Hematopoietic multipotent progenitor cell treated with erythropoietin and hydrocortisone succinate and interleukin-3 and kit ligand, for 6 days (in vitro differentiated cells): ENCODE measurements around the gene LMF1.

Source experiments
- DNase-seq: peaks from one replicate; pipeline ENCODE4 v3.0.0-alpha.2; 2015

The LMF1 gene

GRCh38 chr16:927406-927805, 43.4 kb downstream of the LMF1 start:
- no peak for DNase-seq

DNA sequence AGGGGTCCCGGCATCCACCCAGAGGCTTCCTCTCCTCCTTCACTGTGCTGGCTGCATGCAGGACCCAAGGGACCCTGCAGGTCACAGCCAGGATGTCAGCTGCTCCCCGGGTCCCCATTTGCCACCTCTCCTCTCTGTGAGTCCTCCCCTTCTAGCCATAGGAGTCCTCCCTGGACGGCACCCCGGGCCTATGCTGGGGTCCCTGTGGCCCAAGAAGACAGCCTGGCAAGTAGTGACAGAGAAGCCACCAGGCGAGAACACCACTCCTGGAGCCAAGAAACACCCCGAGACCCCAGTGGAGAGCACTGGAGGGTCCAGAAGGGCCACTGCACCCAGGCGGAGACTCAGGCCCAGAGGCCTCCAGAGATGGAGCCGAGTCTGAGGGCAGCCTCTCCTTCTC, 44.1 kb downstream of the LMF1 start:
- no peak for DNase-seq

- DNase-seq = no peak
Measured at GRCh38 chr16:924806-925205, 46.0 kb downstream of the LMF1 start.

GRCh38 chr16:924063-924462, 46.7 kb downstream of the LMF1 start:
- no peak for DNase-seq

DNA sequence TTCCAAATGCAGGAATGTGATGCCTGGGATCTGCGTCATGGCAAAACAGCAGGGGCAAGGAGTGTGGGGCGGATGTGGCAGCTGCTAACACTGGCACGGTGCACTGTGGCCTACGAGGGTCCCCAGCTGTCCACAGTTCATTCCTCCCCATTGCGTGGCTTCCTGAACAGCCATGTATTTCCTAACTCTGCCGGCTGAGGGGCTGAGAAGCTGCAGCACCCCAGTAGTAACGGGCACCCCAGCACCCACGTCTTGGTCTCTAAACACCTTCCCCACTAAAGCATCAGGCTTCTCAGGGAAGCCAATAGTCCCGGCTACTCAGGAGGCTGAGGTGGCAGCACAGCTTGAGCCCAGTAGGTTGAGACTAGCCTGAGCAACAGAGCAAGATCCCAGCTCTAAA, 47.6 kb downstream of the LMF1 start:
- DNase-seq = no peak

- DNase-seq = no peak
Measured at GRCh38 chr16:922051-922450, 48.7 kb downstream of the LMF1 start.

GRCh38 chr16:921321-921905, 49.4 kb downstream of the LMF1 start:
- DNase-seq = no peak

- no peak for DNase-seq
Measured at GRCh38 chr16:920717-921116, 50.1 kb downstream of the LMF1 start.

DNA sequence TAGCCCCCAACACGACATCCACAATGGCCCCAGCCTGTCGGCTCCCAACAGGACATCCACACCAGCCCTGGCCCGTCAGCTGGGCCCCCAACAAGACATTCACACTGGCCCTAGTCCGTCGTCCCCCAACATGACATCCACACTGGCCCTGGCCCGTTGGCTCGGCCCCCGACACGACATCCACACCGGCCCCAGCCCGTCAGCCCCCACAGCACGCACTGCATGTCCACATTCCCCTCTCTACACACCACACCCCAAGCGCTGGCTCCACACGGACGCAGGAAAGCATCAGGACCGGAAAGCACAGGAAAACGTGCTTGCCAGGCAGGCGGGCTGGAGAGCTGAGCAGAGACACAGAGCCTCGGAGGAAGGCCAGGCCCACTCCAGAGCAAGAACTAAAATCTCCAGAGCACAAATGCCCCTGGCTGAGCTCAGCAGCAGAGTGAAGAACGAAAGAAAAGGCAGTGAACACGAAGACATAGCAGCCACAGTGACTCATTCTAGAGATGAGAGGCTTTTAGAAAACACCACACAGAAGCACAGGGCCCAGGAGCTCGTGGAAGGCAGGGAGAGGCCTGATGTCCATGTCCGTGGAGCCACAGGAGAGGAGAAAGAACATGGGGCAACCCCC, 50.6 kb downstream of the LMF1 start:
- DNase-seq = no peak

GRCh38 chr16:919658-920050, 51.1 kb downstream of the LMF1 start:
- DNase-seq = no peak

DNA sequence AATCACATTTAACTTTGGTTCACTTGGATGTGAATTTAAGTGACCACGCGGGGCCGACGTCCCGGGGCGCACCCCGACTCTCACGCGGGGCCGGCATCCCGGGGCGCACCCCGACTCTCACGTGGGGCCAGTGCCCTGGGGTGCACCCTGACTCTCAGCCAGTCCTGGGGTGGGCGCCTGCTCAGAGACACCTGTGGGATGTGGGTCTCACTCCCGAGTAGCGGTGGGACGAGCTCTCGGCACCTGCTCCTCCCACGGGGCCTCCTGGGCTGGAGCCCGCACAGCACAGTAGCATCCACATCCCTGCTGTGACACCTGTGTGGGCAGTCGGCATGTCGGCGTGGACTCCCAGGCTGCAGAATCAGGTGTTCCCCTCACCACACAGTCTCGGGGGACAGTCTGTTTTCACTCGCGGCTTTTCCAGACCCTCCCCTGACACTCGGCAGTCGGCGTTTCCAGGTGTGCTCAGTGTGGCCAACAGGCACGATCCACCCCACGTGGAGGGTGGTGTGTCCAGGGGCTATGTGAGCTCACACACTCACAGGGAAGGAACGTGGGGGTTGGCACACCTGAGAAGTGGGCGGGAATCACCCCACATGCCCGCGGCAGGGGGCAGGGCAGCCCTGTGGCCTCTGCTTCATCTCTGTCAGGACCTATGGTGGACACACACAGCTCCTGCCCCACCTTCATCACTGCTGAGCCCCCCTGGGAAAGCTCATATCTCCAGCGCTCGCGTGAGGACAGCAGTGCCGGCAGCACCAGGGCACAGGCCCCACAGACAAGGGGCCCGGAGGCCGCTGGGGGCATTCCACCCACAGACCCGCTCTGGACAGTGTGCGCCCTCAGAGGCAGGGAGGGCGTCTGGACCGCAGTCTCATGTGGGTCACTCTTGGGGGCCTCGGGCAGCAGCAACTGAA, 51.8 kb downstream of the LMF1 start:
- no peak for DNase-seq

GRCh38 chr16:918068-918467, 52.7 kb downstream of the LMF1 start:
- no peak for DNase-seq

DNA sequence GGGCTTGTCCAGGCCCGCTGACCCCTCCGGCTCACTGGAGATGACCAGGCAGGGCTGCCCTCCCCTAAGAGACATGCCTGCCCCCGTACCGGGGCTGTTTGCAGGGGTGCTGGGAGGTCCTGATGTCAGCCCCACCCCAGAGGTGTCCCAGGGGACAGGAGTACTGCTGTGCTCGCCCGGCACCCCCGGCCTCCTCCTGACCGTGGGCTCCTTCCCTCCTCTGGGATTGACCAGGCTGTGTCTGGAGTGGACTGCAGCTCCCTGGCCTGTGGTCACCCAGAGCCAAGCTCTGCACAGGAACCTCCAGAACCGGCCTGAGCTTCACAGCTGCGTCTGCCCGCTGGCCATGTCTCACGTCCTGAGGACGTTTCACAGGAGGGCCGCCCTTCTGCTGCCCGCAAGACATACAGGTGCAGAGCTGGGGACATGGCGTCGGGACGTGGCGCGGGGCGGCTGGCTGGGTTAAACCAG, 53.2 kb downstream of the LMF1 start:
- no peak for DNase-seq

- DNase-seq = no peak
Measured at GRCh38 chr16:916035-916799, 54.6 kb downstream of the LMF1 start.

DNA sequence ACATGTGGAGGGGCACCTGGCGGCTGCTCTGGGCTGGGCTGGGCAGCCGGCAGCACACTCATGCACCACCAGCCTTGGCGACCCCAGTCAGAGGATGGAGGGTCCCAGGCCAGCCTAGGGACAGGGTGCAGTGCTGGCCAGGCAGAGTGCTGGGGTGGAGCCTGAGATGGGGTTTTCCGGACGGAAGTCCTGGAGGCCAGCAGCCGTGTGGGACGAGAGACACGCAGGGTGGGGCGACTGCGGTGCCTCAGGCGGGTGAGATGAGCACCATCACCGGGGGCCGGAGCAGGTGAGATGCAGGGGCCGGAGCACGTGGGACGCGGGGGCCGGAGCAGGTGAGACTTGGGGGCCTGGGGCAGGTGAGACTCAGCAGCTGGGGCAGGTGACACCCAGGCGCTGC, 55.2 kb downstream of the LMF1 start:
- no peak for DNase-seq

DNA sequence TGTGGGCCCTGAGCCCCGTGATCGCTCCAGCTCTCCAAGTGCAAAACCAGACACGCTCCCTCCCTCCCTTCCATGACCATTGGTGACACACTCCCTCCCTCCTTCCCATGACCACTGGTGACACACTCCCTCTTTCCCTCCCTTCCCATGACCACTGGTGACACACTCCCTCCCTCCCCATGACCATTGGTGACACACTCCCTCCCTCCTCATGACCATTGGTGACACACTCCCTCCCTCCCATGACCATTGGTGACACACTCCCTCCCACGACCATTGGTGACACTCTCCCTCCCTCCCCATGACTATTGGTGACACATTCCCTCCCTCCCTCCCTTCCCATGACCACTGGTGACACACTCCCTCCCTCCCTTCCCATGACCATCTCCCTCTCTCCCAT, 56.3 kb downstream of the LMF1 start:
- no peak for DNase-seq

GRCh38 chr16:913817-914439, 56.9 kb downstream of the LMF1 start:
- DNase-seq = no peak

DNA sequence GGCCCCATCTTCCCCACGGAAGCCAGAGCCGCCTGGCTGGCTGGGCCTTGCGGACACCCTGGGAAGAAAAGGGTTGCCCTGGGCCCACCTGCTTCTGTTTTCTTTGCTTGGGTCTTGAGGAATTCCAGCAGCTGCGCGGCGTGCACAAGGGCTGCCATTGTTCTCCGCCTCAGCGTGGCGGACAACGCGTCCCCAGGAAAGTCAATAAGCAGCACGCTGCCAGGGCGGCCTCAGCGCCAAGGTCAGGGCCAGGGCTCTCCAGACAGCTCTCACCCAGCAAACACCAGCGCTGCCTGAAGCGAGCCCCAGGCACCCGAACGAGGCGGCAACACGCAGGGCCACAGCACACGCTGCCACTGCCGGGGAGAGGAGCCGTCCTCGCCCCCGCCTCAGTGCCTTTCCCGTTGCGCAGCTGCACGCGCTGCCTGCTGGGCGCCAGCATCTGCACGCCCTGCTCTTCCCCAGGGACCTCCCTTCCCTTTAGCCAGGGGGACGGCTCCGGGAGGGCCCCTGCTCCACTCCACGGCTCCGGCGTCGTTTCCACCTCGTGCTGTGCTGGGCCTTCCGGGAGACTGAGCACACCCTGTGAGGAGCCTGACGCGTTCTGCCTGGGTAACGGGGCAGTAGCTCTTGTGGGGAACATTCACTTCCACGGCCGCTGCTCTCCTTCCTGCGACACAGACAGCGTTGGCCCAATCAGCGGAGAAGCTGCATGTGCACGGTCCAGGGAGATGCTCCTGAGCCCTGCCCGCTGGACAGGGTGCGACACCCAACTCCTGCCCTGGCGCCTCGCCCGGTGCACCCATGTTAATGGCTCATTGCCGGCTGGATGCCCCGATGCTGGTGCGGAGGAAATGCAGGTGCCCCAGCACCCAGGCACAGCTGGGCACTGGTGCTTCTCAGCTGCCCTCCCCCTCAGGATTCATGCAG, 57.8 kb downstream of the LMF1 start:
- no peak for DNase-seq

DNA sequence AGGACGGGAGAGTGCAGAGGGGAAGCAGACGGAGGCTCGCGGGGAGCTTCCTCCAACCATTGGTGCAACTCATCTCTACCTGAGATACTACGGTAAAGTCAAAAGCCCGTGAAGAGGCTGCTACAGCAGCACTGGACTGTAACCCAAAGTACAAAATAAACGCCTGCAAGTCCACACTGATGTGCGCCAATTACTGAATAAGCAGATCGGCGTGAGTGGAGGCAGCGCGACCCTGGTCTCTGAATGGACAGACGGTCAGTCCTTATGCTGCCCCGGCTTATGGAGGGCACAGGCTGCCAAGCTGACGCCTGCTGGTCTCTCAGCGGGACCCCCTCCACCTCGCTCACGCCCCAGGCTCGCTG, 58.5 kb downstream of the LMF1 start:
- DNase-seq = no peak

GRCh38 chr16:911604-912321, 59.0 kb downstream of the LMF1 start:
- no peak for DNase-seq

- DNase-seq = no peak
Measured at GRCh38 chr16:911101-911500, 59.7 kb downstream of the LMF1 start.
